Endothelial cell of umbilical vein (primary cell): Measurements from ENCODE around the gene LIPE. TPM values are rescaled to one million over a fixed set of nuclear protein-coding genes. Genes with fewer than 3 reads are reported as not detected.

ENCODE experiments used
- BruUV-seq: library from RNA; stranded (reverse); fragments of 400-500 nt; replicated peaks from 2 replicates; lab custom pipeline; 2021; lab: Mats Ljungman, UMichigan
- CTCF ChIA-PET: fragments of 300-600, 350-600 bp; sonication (Branson Sonifier 250); formaldehyde crosslinking; loops from one replicate; lab custom pipeline; 2021; ENCODE audit warnings: antibody characterized with exemption, inconsistent platforms; lab: Charles Lee
- POLR2A ChIA-PET: fragments of 300-600, 350-600 bp; sonication (Branson Sonifier 250); formaldehyde crosslinking; loops from one replicate; lab custom pipeline; 2021; ENCODE audit warnings: antibody characterized with exemption, inconsistent platforms; lab: Charles Lee
- DNase-seq: peaks from one replicate; pipeline ENCODE4 v3.0.0-alpha.2; 2011; ENCODE audit warnings: low read depth, low spot score
- FAIRE-seq: peaks from 2 replicates; lab custom pipeline; 2011; peaks lifted over from hg19 to GRCh38; lab: Jason Lieb, UNC
- H2AFZ ChIP-seq: 2 replicates; pipeline ENCODE4 v1.6.0; 2012; ENCODE audit warnings: low read depth, low read length, control low read depth, inconsistent platforms
- H3K27ac ChIP-seq: 2 replicates; pipeline ENCODE4 v1.5.1; 2011; ENCODE audit warnings: low read depth, mild to moderate bottlenecking, control low read depth, low read length, moderate library complexity; ENCODE audit not compliant: insufficient read depth
- H3K27me3 ChIP-seq, 2 experiments: 2 replicates each; pipeline versions ENCODE4 v1.6.0 to v1.6.1; 2011; ENCODE audit warnings: low read length in 2 of 2, mixed read lengths in 1 of 2; ENCODE audit not compliant: control insufficient read depth in 2 of 2, insufficient read depth in 2 of 2
- H3K36me3 ChIP-seq, 2 experiments: 2 replicates in 1 of 2; 3 replicates in 1 of 2; pipeline ENCODE4 v1.5.1; 2011; ENCODE audit warnings: low read length in 2 of 2, mild to moderate bottlenecking in 1 of 2, moderate library complexity in 1 of 2; ENCODE audit not compliant: control insufficient read depth in 2 of 2, insufficient read depth in 2 of 2; ENCODE audit errors: extremely low read depth in 1 of 2
- H3K4me1 ChIP-seq: 3 replicates; pipeline ENCODE4 v1.5.1; 2011; ENCODE audit warnings: mild to moderate bottlenecking, low read length; ENCODE audit not compliant: control insufficient read depth, insufficient read depth; ENCODE audit errors: extremely low read depth
- H3K4me2 ChIP-seq: 2 replicates; pipeline ENCODE4 v1.6.1; 2011; ENCODE audit warnings: low read length, control low read depth, mixed read lengths; ENCODE audit not compliant: insufficient read depth
- H3K4me3 ChIP-seq, 3 experiments: fragments of 200-600 bp in 1 of 3; sonication (generic), shearing (Covaris generic) in 1 of 3; replicated peaks in 1 of 3; 2 replicates each; pipeline ENCODE4 v1.5.1; 2011 to 2016; ENCODE audit warnings: control low read depth in 3 of 3, low read length in 3 of 3, mild to moderate bottlenecking in 2 of 3, inconsistent platforms in 1 of 3, low read depth in 1 of 3, moderate library complexity in 1 of 3; ENCODE audit not compliant: insufficient read depth in 1 of 3
- H3K79me2 ChIP-seq: 2 replicates; pipeline ENCODE4 v1.6.0; 2012; ENCODE audit warnings: low read length, inconsistent platforms; ENCODE audit not compliant: control insufficient read depth, insufficient read depth
- H3K9ac ChIP-seq: replicated peaks from 2 replicates; pipeline ENCODE3; 2011; ENCODE audit warnings: low read length, control low read depth; ENCODE audit not compliant: insufficient read depth; ENCODE audit errors: extremely low read depth
- H3K9me1 ChIP-seq: replicated peaks from 3 replicates; pipeline ENCODE4 v1.6.0; 2011; ENCODE audit warnings: mild to moderate bottlenecking, low read length; ENCODE audit not compliant: control insufficient read depth, insufficient read depth; ENCODE audit errors: extremely low read depth
- H3K9me3 ChIP-seq: replicated peaks from 2 replicates; pipeline ENCODE4 v1.5.1; 2012; ENCODE audit warnings: low read length, inconsistent platforms; ENCODE audit not compliant: control insufficient read depth, insufficient read depth
- H4K20me1 ChIP-seq: replicated peaks from 2 replicates; pipeline ENCODE3; 2011; ENCODE audit warnings: mild to moderate bottlenecking, low read length; ENCODE audit not compliant: control insufficient read depth, insufficient read depth; ENCODE audit errors: extremely low read depth
- CTCF ChIP-seq, 2 donors: IDR thresholded peaks; 1 replicate in 1 of 2; 2 replicates in 1 of 2; pipeline ENCODE4 v1.5.1; 2011; ENCODE audit warnings: low read length in 2 of 2, mild to moderate bottlenecking in 2 of 2, moderate library complexity in 2 of 2, control low read depth in 1 of 2, inconsistent platforms in 1 of 2, low read depth in 1 of 2; ENCODE audit not compliant: insufficient read depth in 1 of 2; ENCODE audit errors: extremely low read depth in 1 of 2
- EZH2 ChIP-seq: IDR thresholded peaks from 2 replicates; pipeline ENCODE4 v1.6.1; 2012; ENCODE audit warnings: borderline replicate concordance, low read depth, mild to moderate bottlenecking, moderate library complexity, low read length, inconsistent platforms; ENCODE audit not compliant: severe bottlenecking
- FOS ChIP-seq: IDR thresholded peaks from 2 replicates; pipeline ENCODE4 v1.6.1; 2011; ENCODE audit warnings: mild to moderate bottlenecking, low read length, moderate library complexity, borderline replicate concordance; ENCODE audit not compliant: insufficient read depth
- JUN ChIP-seq: IDR thresholded peaks from 2 replicates; pipeline ENCODE4 v1.6.1; 2011; ENCODE audit warnings: borderline replicate concordance, low read depth; ENCODE audit not compliant: insufficient read length, insufficient read depth
- MAX ChIP-seq: IDR thresholded peaks from 2 replicates; pipeline ENCODE4 v1.6.1; 2011; ENCODE audit not compliant: insufficient read depth, insufficient read length
- MYC ChIP-seq: IDR thresholded peaks from one replicate; pipeline ENCODE4 v1.6.1; 2011; ENCODE audit warnings: mild to moderate bottlenecking, low read depth, low read length
- POLR2A ChIP-seq: IDR thresholded peaks from 2 replicates; pipeline ENCODE4 v1.6.1; 2012; ENCODE audit warnings: low read depth, mild to moderate bottlenecking, control low read depth, low read length
- dilution Hi-C: fragments of 300-500 bp; cut with MboI; formaldehyde crosslinking; loops from one replicate; pipeline ENCODE4 v1.15.0; 2019; ENCODE audit warnings: low sequenced_read_pairs; ENCODE audit not compliant: extremely low pct_ligation_motif_present
- intact Hi-C: fragments of 100-400 bp; cut with micrococcal nuclease; formaldehyde crosslinking; loops from one replicate; pipeline ENCODE4 v1.10.0; 2022
- polyA plus RNA-seq, 4 experiments: library from polyadenylated mRNA; depleted of rRNA in 3 of 4; stranded (reverse) in 3 of 4; unstranded in 1 of 4; fragments of >200 nt; gene quantifications; 2 replicates each; pipeline versions ENCODE4 v1.2.1 to v1.2.3, GENCODE V29; 2011 to 2012; ENCODE audit warnings: missing spikeins in 1 of 4
- total RNA-seq: library from RNA; stranded (reverse); gene quantifications from 2 replicates; pipeline ENCODE4 v1.2.3, GENCODE V29; 2021

The LIPE gene
- total and polyA plus RNA-seq, 2 donors (not counting 3 experiments of a cell fraction or from before 2014, with no cell fraction given): 3.8 to 13.5 TPM

- Histone ChIP-seq H3K4me2 (no peak overlapping the region), H3K9ac (no peak overlapping the region), H3K9me1 (no peaks in the 10 kb centered on the region), H3K36me3 (no peaks in the 10 kb centered on the region), H4K20me1 (no peaks in the 10 kb centered on the region), H3K4me1 (peaks cover 17% of the 10 kb centered on the region), H3K27me3 (no peaks in the 10 kb centered on the region), H3K79me2 (peaks cover 6% of the 10 kb centered on the region), H3K4me3 (no peak overlapping the region), H3K9me3 (no peaks in the 10 kb centered on the region), H2AFZ (no peak overlapping the region), H3K27ac (no peak overlapping the region)
- ChIA-PET CTCF (interaction anchor here (0.6 to 2.6 kb wide), 17 partner anchors 8 to 285 kb away, joined by 3 to 19 read pairs (median 4); partner anchors contain the start of genes PAFAH1B3 and POU2F2), POLR2A (interaction anchor here (1.2 kb wide), 1 partner anchor 14 kb away, joined by 3 read pairs; no protein-coding TSS in a partner anchor)
- TF ChIP-seq FOS (no peak), MAX (no peak), CTCF (IDR thresholded peaks at IDR 0.05; ENCODE audit: extremely low read depth in 1 of 2, insufficient read depth in 1 of 2, low read depth in 1 of 2, low read length in 2 of 2) (no peak), MYC (no peak), JUN (no peak), POLR2A (no peak), EZH2 (no peak)
- dilution Hi-C loops: no loop called here
- intact Hi-C loops: no loop called here
- FAIRE-seq (no peak), DNase-seq (no peak)
- BruUV-seq: no TSS peak
Observed at GRCh38 chr19:42400404-42400803, 26.8 kb downstream of the LIPE start.
